ENCODE measurements around the gene SSC4D.

GRCh38 chr7:76392531-76393115 is 16.9 kb downstream of the SSC4D start:
- no peak for TF ChIP-seq CTCF (IDR thresholded peaks at IDR 0.05; ENCODE audit: low read depth, low read length, poor library complexity, severe bottlenecking)
- no peak for TF ChIP-seq EZH2phosphoT487 (IDR thresholded peaks at IDR 0.05; ENCODE audit: borderline replicate concordance, low read length)

Measured in DOHH2 (cell line).